ENCODE data around the gene MIX23. TPM values are rescaled to one million over a fixed set of nuclear protein-coding genes. Genes with fewer than 3 reads are reported as not detected.

Gene MIX23
- polyA plus RNA-seq, 3 donors = 3.9 to 8.2 (median 5.2) TPM

DNA sequence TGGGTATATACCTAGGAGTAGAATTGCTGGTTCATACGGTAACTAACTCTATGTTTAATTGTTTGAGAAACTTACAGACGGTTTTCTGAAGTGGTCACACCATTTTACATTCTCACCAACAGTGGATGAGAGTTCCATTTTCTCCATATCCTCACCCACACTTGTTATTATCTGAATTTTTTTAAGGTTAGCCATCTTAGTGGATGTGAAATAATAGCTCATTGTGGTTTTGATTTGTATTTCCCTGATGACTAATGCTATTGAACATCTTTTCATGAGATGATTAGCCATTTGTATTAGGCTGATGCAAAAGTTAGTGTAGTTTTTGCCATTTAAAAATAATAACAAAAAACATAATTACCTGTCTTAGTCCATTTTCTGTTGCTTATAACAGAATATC, 39.4 kb downstream of the MIX23 start:
- no peak for DNase-seq
- intact Hi-C loops (cut with micrococcal nuclease) = no loop called here
- Histone ChIP-seq H3K79me2 (ENCODE audit: insufficient read depth, low read length) (peaks cover 58% of the 10 kb centered on the region), H3K4me2 (replicated peaks; ENCODE audit: extremely low read depth, low read length, poor library complexity, severe bottlenecking) (no peak overlapping the region), H3K36me3 (replicated peaks in 1 of 2; ENCODE audit: control insufficient read depth in 1 of 2, insufficient read depth in 2 of 2, low read length in 2 of 2) (peaks cover 39 to 55% of the 10 kb centered on the region in 2 donors), H4K20me1 (ENCODE audit: insufficient read depth, low read length) (peaks cover 65% of the 10 kb centered on the region), H3K27ac (ENCODE audit: low read depth in 1 of 2, low read length in 2 of 2) (no peak overlapping the region), H3K4me1 (ENCODE audit: control insufficient read depth in 1 of 2, insufficient read depth in 2 of 2, low read length in 2 of 2) (no peaks in the 10 kb centered on the region), H2AFZ (ENCODE audit: insufficient read depth, low read depth, low read length, poor library complexity, severe bottlenecking) (no peak overlapping the region), H3K9ac (ENCODE audit: insufficient read depth, low read length, poor library complexity, severe bottlenecking) (no peak overlapping the region), H3K9me3 (replicated peaks in 1 of 2; ENCODE audit: control insufficient read depth in 1 of 2, insufficient read depth in 1 of 2, low read length in 2 of 2) (peaks cover 3 to 7% of the 10 kb centered on the region in 2 donors), H3K27me3 (ENCODE audit: control insufficient read depth in 2 of 2, insufficient read depth in 2 of 2, low read length in 2 of 2) (no peaks in the 10 kb centered on the region), H3K4me3 (replicated peaks in 1 of 3; ENCODE audit: low read depth in 2 of 3, low read length in 3 of 3) (no peak overlapping the region)
- H3K27me3 Mint-ChIP-seq (ENCODE audit: low read depth in 3 of 3) = peaks cover 0 to 3% (median 0%) of the 10 kb centered on the region in 3 donors
- H3K27ac Mint-ChIP-seq = no peak overlapping the region
- H3K36me3 Mint-ChIP-seq = peaks cover 55 to 67% of the 10 kb centered on the region in 2 donors
- no CpG with 5 or more reads among the region's 2 CpGs for WGBS (ENCODE audit: insufficient coverage)
- H3K4me1 Mint-ChIP-seq = no peaks in the 10 kb centered on the region
- no peak overlapping the region for H3K4me3 Mint-ChIP-seq
- TF ChIP-seq, protein P1, sequence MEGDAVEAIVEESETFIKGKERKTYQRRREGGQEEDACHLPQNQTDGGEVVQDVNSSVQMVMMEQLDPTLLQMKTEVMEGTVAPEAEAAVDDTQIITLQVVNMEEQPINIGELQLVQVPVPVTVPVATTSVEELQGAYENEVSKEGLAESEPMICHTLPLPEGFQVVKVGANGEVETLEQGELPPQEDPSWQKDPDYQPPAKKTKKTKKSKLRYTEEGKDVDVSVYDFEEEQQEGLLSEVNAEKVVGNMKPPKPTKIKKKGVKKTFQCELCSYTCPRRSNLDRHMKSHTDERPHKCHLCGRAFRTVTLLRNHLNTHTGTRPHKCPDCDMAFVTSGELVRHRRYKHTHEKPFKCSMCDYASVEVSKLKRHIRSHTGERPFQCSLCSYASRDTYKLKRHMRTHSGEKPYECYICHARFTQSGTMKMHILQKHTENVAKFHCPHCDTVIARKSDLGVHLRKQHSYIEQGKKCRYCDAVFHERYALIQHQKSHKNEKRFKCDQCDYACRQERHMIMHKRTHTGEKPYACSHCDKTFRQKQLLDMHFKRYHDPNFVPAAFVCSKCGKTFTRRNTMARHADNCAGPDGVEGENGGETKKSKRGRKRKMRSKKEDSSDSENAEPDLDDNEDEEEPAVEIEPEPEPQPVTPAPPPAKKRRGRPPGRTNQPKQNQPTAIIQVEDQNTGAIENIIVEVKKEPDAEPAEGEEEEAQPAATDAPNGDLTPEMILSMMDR (IDR thresholded peaks at IDR 0.05) = no peak
- H3K9me3 Mint-ChIP-seq = peaks cover 0 to 14% (median 10%) of the 10 kb centered on the region in 7 donors

DNA sequence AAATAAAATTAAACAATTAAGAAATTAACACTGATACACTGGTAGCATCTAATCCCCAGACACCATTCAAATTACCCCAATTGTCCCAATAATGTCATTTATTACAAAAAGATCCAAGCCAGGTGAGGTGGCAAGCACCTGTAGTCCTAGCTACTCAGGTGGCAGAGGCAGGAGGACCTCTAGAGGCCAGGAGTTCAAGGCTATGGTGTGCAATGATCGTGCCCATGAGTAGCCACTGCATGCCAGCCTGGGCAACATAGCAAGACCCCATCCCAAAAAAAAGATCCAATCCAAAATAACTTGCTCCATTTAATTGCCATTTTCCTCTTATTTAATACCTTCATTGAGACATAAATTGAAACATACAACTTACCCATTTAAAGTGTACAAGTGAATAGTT, 40.2 kb downstream of the MIX23 start:
- Histone ChIP-seq H2AFZ (ENCODE audit: insufficient read depth, low read depth, low read length, poor library complexity, severe bottlenecking) (no peak overlapping the region), H3K9me3 (replicated peaks in 1 of 2; ENCODE audit: control insufficient read depth in 1 of 2, insufficient read depth in 1 of 2, low read length in 2 of 2) (peaks cover 3 to 7% of the 10 kb centered on the region in 2 donors), H4K20me1 (ENCODE audit: insufficient read depth, low read length) (peaks cover 69% of the 10 kb centered on the region), H3K36me3 (replicated peaks in 1 of 2; ENCODE audit: control insufficient read depth in 1 of 2, insufficient read depth in 2 of 2, low read length in 2 of 2) (peaks cover 43 to 58% of the 10 kb centered on the region in 2 donors), H3K27me3 (ENCODE audit: control insufficient read depth in 2 of 2, insufficient read depth in 2 of 2, low read length in 2 of 2) (no peaks in the 10 kb centered on the region), H3K27ac (ENCODE audit: low read depth in 1 of 2, low read length in 2 of 2) (no peak overlapping the region), H3K79me2 (ENCODE audit: insufficient read depth, low read length) (peaks cover 61% of the 10 kb centered on the region), H3K9ac (ENCODE audit: insufficient read depth, low read length, poor library complexity, severe bottlenecking) (no peak overlapping the region), H3K4me2 (replicated peaks; ENCODE audit: extremely low read depth, low read length, poor library complexity, severe bottlenecking) (no peak overlapping the region), H3K4me3 (replicated peaks in 1 of 3; ENCODE audit: low read depth in 2 of 3, low read length in 3 of 3) (no peak overlapping the region), H3K4me1 (ENCODE audit: control insufficient read depth in 1 of 2, insufficient read depth in 2 of 2, low read length in 2 of 2) (no peaks in the 10 kb centered on the region)
- H3K36me3 Mint-ChIP-seq = peaks cover 58 to 70% of the 10 kb centered on the region in 2 donors
- H3K27ac Mint-ChIP-seq = no peak overlapping the region
- 100% methylated on average over 1 of the region's 1 CpG for WGBS (ENCODE audit: insufficient coverage)
- TF ChIP-seq, protein P1 (IDR thresholded peaks at IDR 0.05) = no peak
- no peaks in the 10 kb centered on the region for H3K4me1 Mint-ChIP-seq
- peaks cover 0 to 13% (median 8%) of the 10 kb centered on the region in 7 donors for H3K9me3 Mint-ChIP-seq
- peaks cover 0 to 3% (median 0%) of the 10 kb centered on the region in 3 donors for H3K27me3 Mint-ChIP-seq (ENCODE audit: low read depth in 3 of 3)
- intact Hi-C loops (cut with micrococcal nuclease) = no loop called here
- no peak for DNase-seq
- no peak overlapping the region for H3K4me3 Mint-ChIP-seq

All from CD14-positive monocyte (primary cell).